AG08396 (cell line): ENCODE results near the gene GVQW3.

Experiments used
- DNase-seq: peaks from one replicate; pipeline ENCODE4 v3.0.0; 2012; ENCODE audit warnings: low spot score, mixed read lengths

The GVQW3 gene

DNA sequence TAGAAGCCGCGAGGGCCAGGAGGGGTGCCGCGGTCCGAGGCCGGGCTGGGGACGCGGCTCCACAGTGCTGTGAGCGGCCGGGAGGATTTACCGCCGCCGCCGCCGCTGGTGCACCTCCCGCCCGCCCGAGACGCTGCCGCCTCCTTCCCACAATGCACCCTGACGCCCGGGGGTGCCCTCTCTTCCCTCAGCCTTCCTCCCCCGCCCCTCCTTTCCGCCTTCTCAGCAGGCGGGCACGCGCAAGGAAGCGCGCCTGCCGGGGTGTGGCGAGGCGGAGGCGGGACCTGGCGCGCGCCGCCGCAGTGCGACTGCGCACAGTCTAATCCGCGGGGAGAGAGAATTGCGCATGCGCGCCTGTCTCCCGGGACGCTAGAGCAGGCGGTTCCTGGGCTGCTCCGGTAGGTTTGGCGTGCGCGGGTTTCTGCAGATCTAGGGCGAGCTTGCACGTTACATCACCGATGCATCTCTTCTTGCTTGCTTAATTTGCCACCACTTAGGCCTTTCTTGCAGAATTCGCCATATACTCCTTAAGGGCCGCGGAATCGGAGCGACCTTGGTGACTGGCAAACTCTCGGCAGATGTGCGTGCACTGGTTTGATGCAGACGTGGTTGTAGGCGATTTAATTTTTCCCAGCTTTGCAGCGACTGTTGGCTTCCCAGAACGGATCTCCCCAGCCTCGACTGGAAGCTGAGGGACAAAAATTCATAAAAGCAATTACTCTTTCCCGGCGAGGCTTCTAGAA lies at the start of gene GVQW3, which contains the start of gene THAP12:
GVQW3 (plus strand) TSS at position 347 of the 743 bp plus-strand sequence. CDS start 506 bp downstream, outside the sequence.
THAP12 (minus strand) TSS at position 156 of the 743 bp plus-strand sequence. CDS start 296 bp downstream, outside the sequence.
- DNase-seq: peak; percentile 100

- no peak for DNase-seq
Observed at GRCh38 chr11:76334826-76335389, 46.2 kb upstream of the GVQW3 start.

- no peak for DNase-seq
Observed at GRCh38 chr11:76335842-76336241, 45.3 kb upstream of the GVQW3 start.

- DNase-seq: no peak
Observed at GRCh38 chr11:76336597-76336996, 44.5 kb upstream of the GVQW3 start.

GRCh38 chr11:76337469-76337868 lies 43.7 kb upstream of the GVQW3 start:
- DNase-seq: no peak

DNA sequence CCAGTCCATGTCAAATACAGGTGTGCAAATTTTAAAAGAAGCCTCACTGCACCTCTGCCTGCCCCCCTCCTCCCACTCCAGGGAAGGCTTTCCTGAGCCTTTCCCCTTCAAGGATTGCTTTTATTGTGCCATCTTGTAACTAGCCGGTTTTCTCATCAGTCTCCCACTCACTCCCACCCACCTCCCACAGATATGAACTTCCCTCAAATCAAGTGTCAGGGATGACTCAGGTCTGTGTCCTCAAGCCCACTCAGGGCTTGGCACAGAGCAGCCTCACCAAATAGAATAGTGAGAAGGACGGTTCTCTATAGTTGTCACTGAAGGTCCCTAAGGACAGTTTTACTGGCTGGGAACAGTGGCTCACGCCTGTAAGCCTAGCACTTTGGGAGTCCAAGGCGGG lies 43.2 kb upstream of the GVQW3 start:
- DNase-seq: no peak

DNA sequence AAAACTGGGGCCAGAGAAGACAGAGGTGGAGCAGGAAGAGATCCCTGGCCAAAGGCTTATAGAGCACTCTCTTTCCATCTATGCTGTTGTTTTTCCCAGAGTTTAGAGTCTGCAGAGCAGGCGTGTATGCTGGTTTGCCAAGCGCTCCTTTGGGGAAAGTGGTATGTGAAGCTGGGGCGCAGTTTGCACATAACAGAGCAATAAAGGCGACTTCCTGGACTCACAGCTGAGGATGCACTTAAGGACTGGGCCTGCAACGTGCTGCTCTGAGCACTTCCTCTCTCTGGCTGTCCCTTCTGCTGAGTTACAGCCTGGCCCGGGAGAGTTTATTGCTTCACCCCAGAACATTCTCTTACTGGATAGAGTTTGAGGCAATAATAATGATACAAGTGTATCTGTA lies 41.9 kb upstream of the GVQW3 start:
- DNase-seq: no peak

DNA sequence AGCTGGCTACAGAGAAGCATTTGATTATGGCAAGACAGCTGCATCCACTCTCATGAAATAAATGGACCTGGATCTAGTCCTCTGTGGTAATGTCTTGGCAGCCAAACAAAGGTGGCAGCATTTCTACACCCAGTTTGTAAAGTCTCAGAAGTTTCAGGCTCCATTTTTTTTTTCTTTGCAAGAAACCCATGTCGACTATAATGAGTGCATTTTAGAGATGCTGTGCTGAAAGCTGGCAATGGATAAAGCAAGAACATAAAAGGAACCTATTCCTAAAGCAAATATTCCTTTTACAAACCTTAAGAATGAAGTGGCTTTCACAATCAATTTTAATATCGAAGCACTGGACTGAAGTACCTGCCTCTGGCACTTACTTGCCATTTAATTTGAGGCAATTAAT lies 33.7 kb upstream of the GVQW3 start:
- no peak for DNase-seq

DNA sequence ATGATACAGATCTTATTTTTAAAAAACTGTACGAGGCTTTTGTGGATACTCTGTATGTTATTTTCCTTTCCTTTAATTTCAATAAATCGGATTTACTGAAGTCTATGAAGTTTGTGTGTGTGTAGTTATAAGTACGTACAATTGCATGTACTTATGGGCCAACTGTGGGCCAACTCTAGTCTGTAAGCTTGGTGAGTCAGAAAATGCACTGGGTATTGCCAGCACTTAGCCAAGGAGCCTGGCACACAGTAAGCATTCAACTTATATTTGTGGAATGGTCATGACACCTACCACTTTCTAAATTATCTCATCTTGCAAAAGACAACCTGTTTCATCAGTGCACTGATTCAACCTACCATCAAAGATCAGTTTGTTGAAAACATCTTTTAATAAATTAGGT lies 32.8 kb upstream of the GVQW3 start:
- no peak for DNase-seq

DNA sequence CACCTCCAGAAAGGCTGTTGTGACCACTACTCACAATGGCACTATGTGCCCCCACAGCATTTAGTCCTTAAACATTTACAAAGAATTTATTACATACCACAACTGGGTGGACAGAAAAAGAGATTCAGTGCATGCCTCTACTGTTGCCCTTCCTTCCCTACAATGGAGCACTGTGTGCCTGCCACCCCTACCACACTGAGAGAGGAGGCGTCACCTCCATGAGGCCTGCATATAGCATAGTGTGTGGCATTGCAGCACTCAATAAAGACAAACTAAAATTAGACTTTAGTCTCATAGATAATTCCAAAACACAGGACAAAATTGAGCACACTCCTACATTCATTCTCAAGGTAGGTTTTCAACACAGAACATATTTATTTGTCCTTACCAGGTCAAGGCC lies 26.0 kb upstream of the GVQW3 start:
- no peak for DNase-seq

GRCh38 chr11:76361374-76361773 lies 19.7 kb upstream of the GVQW3 start:
- DNase-seq: no peak

DNA sequence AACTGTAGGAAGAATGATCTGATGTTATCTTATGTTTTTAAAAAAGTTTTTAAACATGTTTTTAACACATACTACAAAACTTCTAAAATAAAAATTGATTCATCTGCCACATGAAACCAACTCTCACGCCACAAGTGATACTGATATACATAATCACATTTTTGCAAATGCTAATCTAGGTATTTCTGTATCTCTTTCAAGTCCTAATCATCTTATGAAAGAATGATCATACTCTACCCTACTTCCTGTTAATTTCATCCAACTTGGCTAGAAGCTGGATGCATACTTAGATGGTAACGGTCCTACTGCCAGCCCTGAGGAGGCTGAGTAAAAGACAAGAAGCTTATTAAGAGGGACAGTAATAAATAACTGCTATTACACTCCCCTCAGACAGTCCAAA lies 19.3 kb upstream of the GVQW3 start:
- DNase-seq: no peak

- DNase-seq: no peak
Observed at GRCh38 chr11:76362716-76363115, 18.4 kb upstream of the GVQW3 start.

DNA sequence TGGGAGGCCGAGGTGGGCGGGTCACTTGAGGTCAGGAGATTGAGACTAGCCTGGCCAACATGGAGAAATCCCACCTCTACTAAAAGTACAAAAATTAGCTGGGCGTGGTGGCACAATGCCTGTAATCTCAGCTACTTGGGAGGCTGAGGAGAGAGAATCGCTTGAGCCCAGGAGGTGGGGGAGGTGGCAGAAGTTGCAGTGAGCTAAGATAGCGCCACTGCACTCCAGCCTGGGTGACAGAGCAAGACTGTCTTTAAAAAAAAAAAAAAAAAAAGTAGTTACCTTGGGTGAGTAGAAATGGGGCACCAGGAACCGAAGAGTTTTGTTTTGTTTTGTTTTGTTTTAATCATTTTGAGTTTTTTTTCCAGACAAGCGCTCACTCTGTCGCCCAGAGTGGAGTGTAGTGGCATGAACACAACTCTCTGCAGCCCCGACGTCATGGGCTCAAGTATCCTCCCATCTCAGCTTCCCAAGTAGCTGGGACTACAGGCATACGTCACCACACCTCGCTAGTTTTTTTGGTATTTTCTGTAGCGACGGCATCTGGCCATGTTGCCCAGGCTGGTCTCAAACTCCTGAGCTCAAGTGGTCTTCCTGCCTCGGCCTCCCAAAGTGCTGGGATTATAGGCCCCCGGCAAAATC lies 16.0 kb upstream of the GVQW3 start:
- no peak for DNase-seq

DNA sequence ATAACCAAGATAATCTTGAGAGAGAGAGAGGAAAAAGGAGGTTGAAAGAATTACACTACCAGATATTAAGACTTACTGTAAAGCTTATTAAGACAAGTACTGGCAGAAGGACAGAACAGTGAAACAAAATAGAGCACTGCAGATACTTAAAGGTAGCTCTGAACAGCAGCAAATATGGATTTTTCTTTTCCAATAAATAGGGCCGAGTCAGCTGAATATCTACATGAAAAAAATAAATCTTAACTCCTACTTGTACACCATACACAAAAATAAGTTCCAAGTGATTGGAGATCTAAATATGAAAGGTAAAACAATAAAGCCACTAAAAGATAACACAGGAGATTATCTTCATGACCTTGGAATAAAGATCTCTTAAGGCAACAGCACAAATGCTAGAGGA lies 12.6 kb upstream of the GVQW3 start:
- no peak for DNase-seq

GRCh38 chr11:76369406-76369805 lies 11.7 kb upstream of the GVQW3 start:
- DNase-seq: no peak

- DNase-seq: peak; percentile 56
Observed at GRCh38 chr11:76371170-76371569, 10.0 kb upstream of the GVQW3 start.

- DNase-seq: no peak
Observed at GRCh38 chr11:76376746-76377558, 4.2 kb upstream of the GVQW3 start.

GRCh38 chr11:76379807-76380158 lies 1.3 kb upstream of the GVQW3 start:
- no peak for DNase-seq

GRCh38 chr11:76380159-76380976 lies 755 bp upstream of the GVQW3 start:
- peak; percentile 37 for DNase-seq

DNA sequence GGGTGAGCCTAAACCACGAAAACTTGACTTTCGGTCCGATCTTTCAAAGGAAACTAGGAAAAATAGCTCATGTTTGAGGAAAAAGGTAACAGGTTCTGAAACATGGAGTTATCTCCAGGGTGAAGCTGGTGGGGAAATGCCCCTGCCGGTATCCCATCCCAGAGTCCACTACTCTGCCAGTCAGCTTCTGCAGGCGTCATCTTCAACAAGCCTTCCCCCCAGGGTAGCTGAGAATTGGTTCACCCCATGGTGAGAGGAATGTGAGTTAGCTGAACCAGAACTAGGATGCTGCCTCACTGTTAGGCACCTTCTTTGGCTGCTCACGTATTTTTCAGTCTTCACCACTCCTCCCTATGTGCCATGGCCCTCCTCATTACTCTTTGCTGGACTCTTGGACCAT lies 1.1 kb downstream of the GVQW3 start:
- DNase-seq: no peak

- no peak for DNase-seq
Observed at GRCh38 chr11:76385903-76386302, 4.8 kb downstream of the GVQW3 start.
